HEK293T (cell line): Measurements from ENCODE around the gene PPFIA2.

Source experiments
- ARNT ChIP-seq: fragments of 450-650 bp; IDR thresholded peaks from 2 replicates; pipeline ENCODE4 v1.6.1; 2017; ENCODE audit warnings: mild to moderate bottlenecking
- BHLHE40 ChIP-seq: fragments of 450-650 bp; IDR thresholded peaks from 2 replicates; pipeline ENCODE4 v1.6.1; 2016; ENCODE audit warnings: mild to moderate bottlenecking, moderate library complexity, borderline replicate concordance
- CTBP1 ChIP-seq: fragments of 450-650 bp; IDR thresholded peaks from 2 replicates; pipeline ENCODE4 v1.6.1; 2016; ENCODE audit warnings: borderline replicate concordance
- ELF4 ChIP-seq: fragments of 450-650 bp; IDR thresholded peaks from 2 replicates; pipeline ENCODE4 v1.6.1; 2017; ENCODE audit warnings: antibody characterized with exemption
- FOXA1 ChIP-seq: fragments of 450-650 bp; IDR thresholded peaks from 2 replicates; pipeline ENCODE4 v1.6.1; 2016; ENCODE audit warnings: mild to moderate bottlenecking
- FOXK2 ChIP-seq: fragments of 450-650 bp; IDR thresholded peaks from 2 replicates; pipeline ENCODE4 v1.6.1; 2016; ENCODE audit warnings: mild to moderate bottlenecking
- FOXM1 ChIP-seq: fragments of 450-650 bp; IDR thresholded peaks from 2 replicates; pipeline ENCODE4 v1.6.1; 2017; ENCODE audit warnings: mild to moderate bottlenecking, borderline replicate concordance
- SP1 ChIP-seq: fragments of 450-650 bp; IDR thresholded peaks from 2 replicates; pipeline ENCODE4 v1.6.1; 2017
- SUZ12 ChIP-seq: fragments of 450-650 bp; IDR thresholded peaks from 2 replicates; pipeline ENCODE4 v1.6.1; 2016; ENCODE audit warnings: mild to moderate bottlenecking
- ZNF384 ChIP-seq: fragments of 450-650 bp; IDR thresholded peaks from 2 replicates; pipeline ENCODE4 v1.6.1; 2016
- TF ChIP-seq, protein P1 (sequence below): fragments of 450-650 bp; IDR thresholded peaks from 2 replicates; pipeline ENCODE4 v1.6.1; 2016

DNA sequence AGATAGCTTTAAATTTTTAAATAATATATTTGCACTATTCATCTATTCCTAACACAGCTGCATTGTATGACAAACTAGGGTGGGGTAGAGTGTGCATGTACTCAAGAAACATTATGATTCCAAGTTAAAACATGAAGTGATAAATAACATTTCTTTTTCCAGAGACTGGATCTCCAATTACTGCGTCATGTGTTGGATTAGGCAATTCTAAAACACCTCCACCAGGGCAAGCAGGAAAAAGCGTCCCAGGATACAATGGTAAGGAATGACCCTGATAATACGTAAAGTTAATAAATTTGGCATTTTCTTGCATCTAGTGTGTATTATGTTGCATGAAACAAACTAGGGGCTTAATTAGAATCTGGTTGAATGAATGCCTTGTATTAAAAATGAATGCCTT lies 542.4 kb downstream of the PPFIA2 start:
- TF ChIP-seq ELF4 (no peak), FOXK2 (no peak), FOXA1 (no peak), BHLHE40 (no peak), ZNF384 (no peak), SP1 (no peak), FOXM1 (no peak), CTBP1 (no peak), ARNT (no peak), SUZ12 (no peak)
- TF ChIP-seq, protein P1, sequence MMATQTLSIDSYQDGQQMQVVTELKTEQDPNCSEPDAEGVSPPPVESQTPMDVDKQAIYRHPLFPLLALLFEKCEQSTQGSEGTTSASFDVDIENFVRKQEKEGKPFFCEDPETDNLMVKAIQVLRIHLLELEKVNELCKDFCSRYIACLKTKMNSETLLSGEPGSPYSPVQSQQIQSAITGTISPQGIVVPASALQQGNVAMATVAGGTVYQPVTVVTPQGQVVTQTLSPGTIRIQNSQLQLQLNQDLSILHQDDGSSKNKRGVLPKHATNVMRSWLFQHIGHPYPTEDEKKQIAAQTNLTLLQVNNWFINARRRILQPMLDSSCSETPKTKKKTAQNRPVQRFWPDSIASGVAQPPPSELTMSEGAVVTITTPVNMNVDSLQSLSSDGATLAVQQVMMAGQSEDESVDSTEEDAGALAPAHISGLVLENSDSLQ: no peak
